Fibroblast of pulmonary artery (primary cell): ENCODE measurements around the gene SLC25A26.

Experiments
- DNase-seq: peaks from one replicate; pipeline ENCODE4 v3.0.0-alpha.2; 2010; ENCODE audit warnings: low read depth
- H3K4me3 ChIP-seq: replicated peaks from 2 replicates; pipeline ENCODE4 v1.5.1; 2011; ENCODE audit warnings: low read depth, mild to moderate bottlenecking, control low read depth, low read length, moderate library complexity
- CTCF ChIP-seq: IDR thresholded peaks from 2 replicates; pipeline ENCODE4 v1.5.1; 2011; ENCODE audit warnings: mild to moderate bottlenecking, control low read depth, low read length, inconsistent platforms; ENCODE audit errors: missing control alignments

SLC25A26 gene

GRCh38 chr3:66186545-66186944 is 34.3 kb upstream of the SLC25A26 start:
- DNase-seq = no peak
- no peak overlapping the region for H3K4me3 ChIP-seq
- no peak for TF ChIP-seq CTCF

GRCh38 chr3:66195347-66195783 is 25.4 kb upstream of the SLC25A26 start:
- DNase-seq = peak; percentile 44
- peak; percentile 3 for TF ChIP-seq CTCF
- no peak overlapping the region for H3K4me3 ChIP-seq

GRCh38 chr3:66196633-66197032 is 24.2 kb upstream of the SLC25A26 start:
- no peak for DNase-seq
- no peak overlapping the region for H3K4me3 ChIP-seq
- TF ChIP-seq CTCF = peak; percentile 25

- no peak for TF ChIP-seq CTCF
- no peak for DNase-seq
- H3K4me3 ChIP-seq = no peak overlapping the region
These were observed 22.2 kb upstream of the SLC25A26 start for GRCh38 chr3:66198437-66199088.

- no peak for TF ChIP-seq CTCF
- H3K4me3 ChIP-seq = no peak overlapping the region
- no peak for DNase-seq
These were observed 21.7 kb upstream of the SLC25A26 start for GRCh38 chr3:66199089-66199473.

GRCh38 chr3:66200147-66200546 is 20.7 kb upstream of the SLC25A26 start:
- no peak for TF ChIP-seq CTCF
- no peak overlapping the region for H3K4me3 ChIP-seq

GRCh38 chr3:66200786-66201185 is 20.0 kb upstream of the SLC25A26 start:
- no peak for DNase-seq
- no peak overlapping the region for H3K4me3 ChIP-seq
- TF ChIP-seq CTCF = no peak

More at GRCh38 chr3:66200147-66200546, 20.7 kb upstream of the SLC25A26 start:
- DNase-seq = no peak
